ENCODE measurements around the gene NAP1L4. TPM values are rescaled to one million over a fixed set of nuclear protein-coding genes. Genes with fewer than 3 reads are reported as not detected.

Gene NAP1L4
- total and polyA plus RNA-seq, 2 of the 8 experiments (the other 6 are each of a cell fraction or from before 2014, with no cell fraction given) = 75.8 to 194 TPM

DNA sequence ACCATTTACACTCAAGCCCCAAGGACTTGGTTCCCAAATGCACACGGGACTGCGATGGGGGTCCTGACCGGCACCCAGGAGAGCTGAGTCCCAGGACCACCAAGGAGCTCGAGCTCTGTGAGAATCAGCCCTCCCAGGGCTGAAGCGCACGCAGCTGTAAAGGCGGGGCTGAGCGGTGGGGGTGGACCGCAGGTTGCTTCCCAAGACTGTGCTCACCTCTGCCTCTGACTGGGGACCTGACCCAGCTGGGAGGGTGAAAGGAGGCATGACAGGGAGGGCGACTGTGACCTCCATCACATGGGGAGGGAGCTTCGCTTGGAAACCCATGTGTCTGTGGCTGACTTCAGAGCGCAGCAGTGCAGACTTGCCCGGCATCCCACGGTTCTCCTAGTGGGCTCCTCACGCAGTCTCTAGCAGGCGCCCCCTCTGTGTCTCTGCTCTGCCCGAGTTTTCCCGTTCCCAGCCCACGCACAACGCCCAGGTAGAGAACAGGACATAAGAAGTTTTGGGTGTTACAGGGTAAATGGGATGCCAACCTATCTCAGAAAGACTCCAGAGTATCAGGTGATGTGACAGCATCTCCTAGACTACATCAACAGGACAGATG, 15.4 kb upstream of the NAP1L4 start:
- DNase-seq (ENCODE audit: low read depth in 1 of 2, low spot score in 2 of 2) (no peak), FAIRE-seq (no peak)
- Histone ChIP-seq H3K23ac (ENCODE audit: insufficient read length) (no peak overlapping the region), H4K8ac (ENCODE audit: extremely low read depth, insufficient read depth, low read length) (peak overlapping the region; percentile 66; the same call in 1 of the 2 replicates), H2BK20ac (ENCODE audit: low read length) (no peak overlapping the region), H3K14ac (ENCODE audit: insufficient read length) (no peak overlapping the region), H2BK12ac (ENCODE audit: low read depth, low read length) (no peak overlapping the region), H2AK5ac (ENCODE audit: low read depth, low read length) (no peak overlapping the region), H3K4ac (replicated peaks; ENCODE audit: insufficient read length, low read depth, low read length) (no peak overlapping the region), H3K4me1 (replicated peaks in 1 of 4; ENCODE audit: control insufficient read depth in 3 of 4, insufficient read depth in 4 of 4, low read length in 3 of 4) (no peaks in the 10 kb centered on the region), H3K27ac (ENCODE audit: low read depth, low read length) (no peak overlapping the region), H4K91ac (replicated peaks; ENCODE audit: insufficient read length, low read length) (no peak overlapping the region), H2BK120ac (replicated peaks; ENCODE audit: low read depth, low read length) (no peak overlapping the region), H3K56ac (replicated peaks; ENCODE audit: insufficient read length, low read depth, low read length) (no peak overlapping the region), H3K9ac (replicated peaks in 1 of 4; ENCODE audit: extremely low read depth in 1 of 4, low read depth in 3 of 4, low read length in 3 of 4) (no peak overlapping the region), H3K79me1 (ENCODE audit: low read depth, low read length) (no peaks in the 10 kb centered on the region), H2AFZ (ENCODE audit: low read length) (no peak overlapping the region), H4K20me1 (replicated peaks in 1 of 2; ENCODE audit: control insufficient read depth in 1 of 2, insufficient read depth in 2 of 2, low read length in 2 of 2) (peaks cover 5 to 14% of the 10 kb centered on the region in 2 experiments), H2BK15ac (ENCODE audit: low read length) (no peak overlapping the region), H3K9me3 (ENCODE audit: insufficient read depth in 2 of 2, low read depth in 1 of 2, low read length in 1 of 2) (no peaks in the 10 kb centered on the region), H3K4me2 (ENCODE audit: insufficient read depth in 1 of 2, low read depth in 2 of 2, low read length in 2 of 2) (no peak overlapping the region), H3K23me2 (ENCODE audit: low read depth, low read length) (no peaks in the 10 kb centered on the region), H2BK5ac (ENCODE audit: low read depth, low read length) (no peak overlapping the region), H3K4me3 (ENCODE audit: extremely low read depth in 1 of 4, insufficient read depth in 2 of 4, low read depth in 3 of 4, low read length in 4 of 4) (no peak overlapping the region), H3K79me2 (ENCODE audit: control insufficient read depth in 1 of 2, insufficient read depth in 2 of 2, low read length in 2 of 2) (no peaks in the 10 kb centered on the region), H3K36me3 (ENCODE audit: control insufficient read depth in 2 of 4, insufficient read depth in 4 of 4, low read length in 3 of 4) (peaks cover 16 to 69% (median 48%) of the 10 kb centered on the region in 4 experiments), H3K18ac (ENCODE audit: extremely low read depth, low read length) (no peak overlapping the region), H3K27me3 (replicated peaks in 1 of 4; ENCODE audit: control insufficient read depth in 3 of 4, extremely low read depth in 1 of 4, insufficient read depth in 3 of 4, low read length in 3 of 4) (no peaks in the 10 kb centered on the region), H4K5ac (ENCODE audit: insufficient read length, low read depth, low read length) (no peak overlapping the region)
- TF ChIP-seq EP300 (IDR thresholded peaks at IDR 0.05; ENCODE audit: borderline replicate concordance in 1 of 2, low read depth in 2 of 2, low read length in 2 of 2) = no peak
- WGBS, 2 experiments (ENCODE audit: extremely low coverage in 1 of 2, insufficient coverage in 1 of 2, insufficient read length in 1 of 2, insufficient replicate concordance in 2 of 2, low coverage in 1 of 2, low lambda C conversion rate in 2 of 2, missing lambda C conversion rate in 1 of 2) = 93% methylated on average over 20 of the region's 20 CpGs; no CpG with 5 or more reads in 1 of the 2 experiments
- ChIA-PET POLR2A (ENCODE audit: partially characterized antibody) (interaction anchor here (0.9 to 2.7 kb wide), 6 partner anchors 9 to 32 kb away, joined by 3 to 11 read pairs (median 4); no protein-coding TSS in a partner anchor), CTCF (ENCODE audit: partially characterized antibody) (interaction anchor here (0.8 to 4.4 kb wide), 5 partner anchors 8 to 32 kb away, joined by 3 to 14 read pairs (median 12); no protein-coding TSS in a partner anchor)

Measured in H1 (cell line).